Mesangial cell (primary cell): Measurements from ENCODE around the gene MKS1. TPM values are rescaled to one million over a fixed set of nuclear protein-coding genes. Genes with fewer than 3 reads are reported as not detected.

Experiments
- total RNA-seq: library from RNA; depleted of rRNA; stranded (reverse); fragments of >200 nt; gene quantifications from 2 replicates; pipeline ENCODE4 v1.2.3, GENCODE V29; 2015

MKS1 gene
- total RNA-seq, result 10.8 and 14.6 TPM in 2 replicates

GRCh38 chr17:58219007-58219788 lies at the start of gene MKS1:
Gene MKS1, minus strand, starts transcription at chr17:58219255. Its CDS starts 25 bp downstream, at chr17:58219230.

GRCh38 chr17:58238147-58238634 lies 19.1 kb upstream of the MKS1 start, which contains the start of gene LPO:
Gene LPO, plus strand, starts transcription at chr17:58238584. Its CDS starts 4,396 bp downstream, at chr17:58242980.

DNA sequence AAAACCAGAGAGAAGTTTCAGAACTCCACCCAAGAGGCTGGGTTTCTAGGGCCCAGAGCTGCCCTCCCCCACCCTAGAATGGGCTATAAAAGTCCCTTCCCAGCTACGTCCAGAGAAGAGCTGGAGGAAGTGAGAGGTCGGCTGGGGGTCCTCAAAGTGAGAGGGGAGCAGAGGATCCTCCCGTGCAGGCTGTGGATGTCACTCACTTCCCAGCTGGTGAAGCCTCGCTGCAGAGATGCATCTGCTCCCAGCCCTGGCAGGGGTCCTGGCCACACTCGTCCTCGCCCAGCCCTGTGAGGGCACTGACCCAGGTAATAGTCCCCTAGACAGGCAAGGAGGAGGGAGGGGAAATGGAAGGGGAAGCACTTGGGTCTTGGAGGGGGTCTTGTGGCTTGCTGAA lies 26.4 kb downstream of the MKS1 start, which contains the start of gene EPX:
Gene EPX (plus strand): TSS at position 115 of the 400 bp plus-strand sequence. CDS start 121 bp downstream, at position 236.

DNA sequence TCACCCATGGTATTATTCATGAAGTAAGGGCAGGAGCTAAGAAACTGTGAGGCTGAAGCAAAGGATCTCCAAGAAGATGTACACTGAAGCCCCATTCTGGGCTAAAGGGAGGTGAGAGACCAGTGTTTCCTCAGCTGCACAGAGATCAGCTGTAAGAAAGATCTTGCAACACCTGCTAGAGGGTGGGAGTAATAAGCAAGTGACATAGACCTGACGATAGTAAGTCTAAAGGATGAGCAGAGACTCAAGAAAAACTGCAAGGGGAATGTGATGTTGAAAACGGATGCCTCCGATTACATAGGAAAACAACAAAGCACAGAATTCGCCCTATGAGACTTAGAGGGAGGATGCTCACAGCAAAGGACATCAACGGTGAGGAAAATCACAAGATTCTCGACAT lies 52.4 kb downstream of the MKS1 start, which contains the start of gene OR4D2:
Gene OR4D2 (plus strand): TSS at position 301 of the 400 bp plus-strand sequence. CDS start 2,674 bp downstream, outside the sequence.

Other genes with a start within 250 kb of the MKS1 start
- gene VEZF1, start 231.0 kb downstream of the MKS1 start, total RNA-seq, result 63.3 and 65.2 TPM in 2 replicates
- 88.7 and 250 TPM in 2 replicates for gene SRSF1, start 212.0 kb downstream of the MKS1 start, total RNA-seq
- gene DYNLL2, start 135.8 kb downstream of the MKS1 start, total RNA-seq, result 10.1 and 11.4 TPM in 2 replicates
- not detected in 2 replicates for gene OR4D1, start 70.9 kb downstream of the MKS1 start, total RNA-seq
- gene OR4D2, start 52.3 kb downstream of the MKS1 start, total RNA-seq, result not detected in 2 replicates
- gene EPX, start 26.5 kb downstream of the MKS1 start, total RNA-seq, result not detected in 2 replicates
- gene LPO, start 19.3 kb upstream of the MKS1 start, total RNA-seq, result not detected in 2 replicates
- gene MPO, start 61.7 kb upstream of the MKS1 start, total RNA-seq, result 0.13 TPM in 1 of 2 replicates, not detected in the other
- gene TSPOAP1, start 109.5 kb upstream of the MKS1 start, total RNA-seq, result 1.6 and 15.8 TPM in 2 replicates
- gene SUPT4H1, start 132.9 kb upstream of the MKS1 start, total RNA-seq, result 43.2 and 47.7 TPM in 2 replicates
- gene RNF43, start 198.3 kb upstream of the MKS1 start, total RNA-seq, result 0.49 and 0.63 TPM in 2 replicates